A673 (cell line): ENCODE measurements around the gene ENDOD1. TPM values are rescaled to one million over a fixed set of nuclear protein-coding genes. Genes with fewer than 3 reads are reported as not detected.

Experiments
- BruUV-seq: library from RNA; stranded (reverse); fragments of 400-500 nt; replicated peaks from 2 replicates; lab custom pipeline; 2021; lab: Mats Ljungman, UMichigan
- CTCF ChIA-PET: fragments of 300-600 bp; sonication (Branson Sonifier 250); formaldehyde crosslinking; loops from one replicate; lab custom pipeline; 2022; ENCODE audit warnings: antibody characterized with exemption; lab: Charles Lee
- POLR2A ChIA-PET: fragments of 300-600 bp; sonication (Branson Sonifier 250); formaldehyde crosslinking; loops from one replicate; lab custom pipeline; 2022; ENCODE audit warnings: antibody characterized with exemption; ENCODE audit not compliant: low non-redundant PET; lab: Charles Lee
- DNase-seq: peaks from one replicate; pipeline ENCODE4 v3.0.0-alpha.2; 2015; ENCODE audit warnings: low spot score
- H3K27ac ChIP-seq: fragments of 200-600 bp; sonication (generic); 2 replicates; pipeline ENCODE4 v1.5.1; 2016; ENCODE audit warnings: mixed run types, low read depth, mild to moderate bottlenecking, mixed read lengths, antibody characterized with exemption, low read length; ENCODE audit not compliant: poor library complexity, severe bottlenecking
- H3K27me3 ChIP-seq: fragments of 200-600 bp; sonication (generic); replicated peaks from 2 replicates; pipeline ENCODE4 v1.6.1; 2017; ENCODE audit warnings: mixed run types, low read depth, mild to moderate bottlenecking, mixed read lengths, antibody characterized with exemption, low read length; ENCODE audit not compliant: insufficient read depth, poor library complexity
- H3K36me3 ChIP-seq: fragments of 200-600 bp; sonication (generic); 2 replicates; pipeline ENCODE4 v1.6.1; 2016; ENCODE audit warnings: mixed run types, mild to moderate bottlenecking, mixed read lengths, antibody characterized with exemption, low read length; ENCODE audit not compliant: insufficient read depth, poor library complexity, severe bottlenecking
- H3K4me1 ChIP-seq: fragments of 200-600 bp; sonication (generic); 2 replicates; pipeline ENCODE4 v1.6.1; 2017; ENCODE audit warnings: mixed run types, mild to moderate bottlenecking, mixed read lengths, antibody characterized with exemption, low read length; ENCODE audit not compliant: insufficient read depth, poor library complexity, severe bottlenecking
- H3K4me3 ChIP-seq: fragments of 200-600 bp; sonication (generic); 2 replicates; pipeline ENCODE4 v1.5.1; 2016; ENCODE audit warnings: low read depth, mixed run types, mild to moderate bottlenecking, mixed read lengths, low read length; ENCODE audit not compliant: poor library complexity, severe bottlenecking
- H3K9me3 ChIP-seq: fragments of 200-600 bp; sonication (generic); 2 replicates; pipeline ENCODE4 v1.6.1; 2016; ENCODE audit warnings: mixed run types, low read depth, mild to moderate bottlenecking, mixed read lengths, antibody characterized with exemption, low read length; ENCODE audit not compliant: poor library complexity, severe bottlenecking
- CTCF ChIP-seq: fragments of 300-800, 200-600 bp; sonication (generic); conservative IDR thresholded peaks from 2 replicates; pipeline ENCODE4 v1.5.1; 2017; ENCODE audit warnings: low read depth, mild to moderate bottlenecking, antibody characterized with exemption, low read length, moderate library complexity, mixed read lengths
- EZH2 ChIP-seq: fragments of 200-600 bp; sonication (generic); IDR thresholded peaks from 2 replicates; pipeline ENCODE4 v1.6.1; 2017; ENCODE audit warnings: borderline replicate concordance, low read depth, mild to moderate bottlenecking, mixed read lengths, antibody characterized with exemption, low read length; ENCODE audit not compliant: poor library complexity, severe bottlenecking
- intact Hi-C: fragments of 100-400 bp; cut with micrococcal nuclease; formaldehyde crosslinking; loops from one replicate; pipeline ENCODE4 v1.10.0; 2022; ENCODE audit not compliant: unreplicated experiment
- total RNA-seq: library from RNA; stranded (reverse); gene quantifications from 2 replicates; pipeline ENCODE4 v1.2.3, GENCODE V29; 2021

Gene ENDOD1
- total RNA-seq, 1 experiment from 2014 or later: 7.3 TPM

DNA sequence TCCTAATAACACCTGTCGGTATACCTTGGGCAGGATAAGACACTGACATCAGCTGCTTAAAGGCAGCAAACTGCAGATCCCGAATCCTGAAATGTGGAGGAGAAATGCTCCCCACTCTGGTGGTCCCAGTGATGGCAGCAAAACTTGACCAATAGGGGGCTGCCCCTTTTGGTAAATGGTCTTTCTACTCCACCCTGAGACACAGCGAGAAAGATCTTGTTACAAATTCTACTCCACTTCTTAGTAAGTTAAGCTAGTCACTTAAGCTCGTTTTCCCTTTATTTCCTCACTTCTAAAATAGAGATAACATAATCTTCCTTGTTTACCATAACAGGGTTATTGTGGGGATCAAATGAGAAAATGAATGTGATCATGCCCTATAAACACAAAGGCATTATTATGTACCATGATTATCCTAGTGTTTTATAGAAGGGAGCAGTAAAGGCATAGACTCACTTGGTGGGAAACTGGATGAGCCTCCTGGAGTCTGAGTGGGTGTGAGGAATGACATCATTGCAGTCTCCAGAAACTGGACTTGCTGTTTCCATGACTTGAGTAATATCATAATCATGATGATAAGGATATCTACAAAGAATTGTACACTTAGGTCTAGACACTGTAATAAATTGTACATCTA is 50.9 kb downstream of the ENDOD1 start:
- ChIA-PET CTCF (no interaction called here), POLR2A (no interaction called here)
- no TSS peak for BruUV-seq

GRCh38 chr11:95142431-95142830 is 52.8 kb downstream of the ENDOD1 start:
- CTCF ChIA-PET: no interaction called here
- DNase-seq: no peak
- Histone ChIP-seq H3K4me3 (no peak overlapping the region), H3K27me3 (no peaks in the 10 kb centered on the region), H3K9me3 (no peaks in the 10 kb centered on the region), H3K36me3 (no peaks in the 10 kb centered on the region), H3K4me1 (peaks cover 4% of the 10 kb centered on the region), H3K27ac (no peak overlapping the region)
- BruUV-seq: no TSS peak
- POLR2A ChIA-PET: no interaction called here
- TF ChIP-seq EZH2: no peak
- no peak for TF ChIP-seq CTCF
- intact Hi-C loops: no loop called here

More for the DNA sequence above, 50.9 kb downstream of the ENDOD1 start:
- Histone ChIP-seq H3K9me3 (no peaks in the 10 kb centered on the region), H3K27ac (no peak overlapping the region), H3K27me3 (no peaks in the 10 kb centered on the region), H3K36me3 (no peaks in the 10 kb centered on the region), H3K4me1 (no peaks in the 10 kb centered on the region), H3K4me3 (no peak overlapping the region)
- no peak for TF ChIP-seq EZH2
- intact Hi-C loops: no loop called here
- no peak for DNase-seq

GRCh38 chr11:95143106-95143681 is 53.5 kb downstream of the ENDOD1 start:
- H3K4me3 ChIP-seq: no peak overlapping the region
- no peaks in the 10 kb centered on the region for H3K9me3 ChIP-seq
- ChIA-PET CTCF (no interaction called here), POLR2A (no interaction called here)
- no peak overlapping the region for H3K27ac ChIP-seq
- DNase-seq: no peak
- no peaks in the 10 kb centered on the region for H3K36me3 ChIP-seq
- intact Hi-C loops: no loop called here
- peaks cover 7% of the 10 kb centered on the region for H3K4me1 ChIP-seq
- H3K27me3 ChIP-seq: no peaks in the 10 kb centered on the region
- no TSS peak for BruUV-seq
- TF ChIP-seq CTCF: no peak
- no peak for TF ChIP-seq EZH2
